Vagina (tissue), 2 donors: Measurements from ENCODE around the gene CEP63.

Experiments
- CTCF ChIP-seq, 3 experiments: fragments of 450-650 bp in 2 of 3; fragments of 200-600 bp in 1 of 3; sonication (generic) in 1 of 3; IDR thresholded peaks; one replicate each; pipeline ENCODE4 v1.5.1; 2017 to 2019; ENCODE audit warnings: antibody characterized with exemption in 3 of 3, mild to moderate bottlenecking in 2 of 3, moderate library complexity in 2 of 3
- POLR2AphosphoS5 ChIP-seq, 2 donors: sonication (generic); formaldehyde crosslinking; IDR thresholded peaks; one replicate each; pipeline ENCODE4 v1.9.0; 2017; ENCODE audit warnings: antibody characterized with exemption in 2 of 2, mild to moderate bottlenecking in 2 of 2, low read depth in 1 of 2; ENCODE audit not compliant: insufficient read depth in 1 of 2

- TF ChIP-seq CTCF (IDR thresholded peaks at IDR 0.05) = no peak
- TF ChIP-seq POLR2AphosphoS5 (IDR thresholded peaks at IDR 0.05; ENCODE audit: insufficient read depth in 1 of 2, low read depth in 1 of 2) = no peak
These were observed 10.7 kb downstream of the CEP63 start for GRCh38 chr3:134496471-134497071.
